HepG2 (cell line): ENCODE measurements around the gene COASY. TPM values are rescaled to one million over a fixed set of nuclear protein-coding genes. Genes with fewer than 3 reads are reported as not detected.

Experiments used
- GTF2F1 ChIP-seq: fragments of 150-350 bp; IDR thresholded peaks from 2 replicates; pipeline ENCODE4 v1.6.1; 2014; ENCODE audit warnings: low read length
- HOXA5 ChIP-seq: sonication (generic); formaldehyde crosslinking; IDR thresholded peaks from 2 replicates; pipeline ENCODE4 v1.4.0; 2020; ENCODE audit warnings: missing genetic modification reagents
- JUN ChIP-seq: sonication (generic); formaldehyde crosslinking; IDR thresholded peaks from 2 replicates; pipeline ENCODE4 v1.4.0; 2020; ENCODE audit warnings: mild to moderate bottlenecking, missing genetic modification reagents
- JUNB ChIP-seq: sonication (generic); formaldehyde crosslinking; IDR thresholded peaks from 2 replicates; pipeline ENCODE4 v1.8.0; 2022; ENCODE audit warnings: missing genetic modification reagents, mild to moderate bottlenecking, borderline replicate concordance
- KDM1A ChIP-seq: IDR thresholded peaks from 2 replicates; pipeline ENCODE4 v1.6.1; 2016; ENCODE audit warnings: missing compliant biosample characterization
- MAFF ChIP-seq: IDR thresholded peaks from 2 replicates; pipeline ENCODE4 v1.6.1; 2011; ENCODE audit warnings: low read depth, low read length, improper control_type of control experiment
- NFE2L2 ChIP-seq: fragments of 150-350 bp; IDR thresholded peaks from 2 replicates; pipeline ENCODE4 v1.6.1; 2014; ENCODE audit warnings: low read length
- PCBP2 ChIP-seq: fragments of 200-400 bp; formaldehyde crosslinking; optimal IDR thresholded peaks from 2 replicates; pipeline ENCODE3; 2018; ENCODE audit warnings: low read length, low read depth; ENCODE audit not compliant: poor library complexity, severe bottlenecking
- PHF20 ChIP-seq: sonication (generic); formaldehyde crosslinking; IDR thresholded peaks from 2 replicates; pipeline ENCODE4 v1.5.0; 2020; ENCODE audit warnings: mild to moderate bottlenecking, missing genetic modification reagents
- PRDM15 ChIP-seq: sonication (generic); formaldehyde crosslinking; IDR thresholded peaks from 2 replicates; pipeline ENCODE4 v1.4.0; 2020; ENCODE audit warnings: missing genetic modification reagents
- PRMT3 ChIP-seq: sonication (generic); formaldehyde crosslinking; IDR thresholded peaks from 2 replicates; pipeline ENCODE4 v1.8.1; 2022; ENCODE audit warnings: low read depth, mild to moderate bottlenecking, moderate library complexity, missing genetic modification reagents, borderline replicate concordance
- SOX6 ChIP-seq, 2 experiments: fragments of 450-650 bp in 1 of 2; sonication (generic) in 1 of 2; formaldehyde crosslinking in 1 of 2; IDR thresholded peaks; 2 replicates each; pipeline versions ENCODE4 v1.4.0 to v1.6.1; 2017 to 2020; ENCODE audit warnings: antibody characterized with exemption in 1 of 2, mild to moderate bottlenecking in 1 of 2, missing genetic modification reagents in 1 of 2
- TEAD3 ChIP-seq: optimal IDR thresholded peaks from 2 replicates; pipeline ENCODE3; 2016; ENCODE audit warnings: borderline replicate concordance
- ZFP36 ChIP-seq: fragments of 150-350 bp; IDR thresholded peaks from 2 replicates; pipeline ENCODE4 v1.6.1; 2018; ENCODE audit warnings: borderline replicate concordance, low read length, low read depth; ENCODE audit not compliant: partially characterized antibody
- ZNF10 ChIP-seq: sonication (generic); formaldehyde crosslinking; IDR thresholded peaks from 2 replicates; pipeline ENCODE4 v1.4.0; 2020; ENCODE audit warnings: mild to moderate bottlenecking, low read depth, missing genetic modification reagents, borderline replicate concordance
- ZNF512 ChIP-seq: sonication (generic); formaldehyde crosslinking; IDR thresholded peaks from 2 replicates; pipeline ENCODE4 v1.4.0; 2020; ENCODE audit warnings: mild to moderate bottlenecking, missing genetic modification reagents
- ZNF605 ChIP-seq: sonication (generic); formaldehyde crosslinking; IDR thresholded peaks from 2 replicates; pipeline ENCODE4 v1.8.0; 2022; ENCODE audit warnings: mild to moderate bottlenecking, missing genetic modification reagents
- ZSCAN29 ChIP-seq: sonication (generic); formaldehyde crosslinking; conservative IDR thresholded peaks from 2 replicates; pipeline ENCODE4 v1.4.0; 2020; ENCODE audit warnings: mild to moderate bottlenecking, missing genetic modification reagents
- polyA plus RNA-seq, 8 experiments: library from polyadenylated mRNA; depleted of rRNA in 3 of 8; stranded (reverse) in 7 of 8; unstranded in 1 of 8; fragments of >200 nt; fragmentation: Illumina TruSeq in 4 of 8; extraction: Trizol in 4 of 8; gene quantifications; 2 replicates each; pipeline versions ENCODE4 v1.2.1 to v1.2.3, GENCODE V29; 2011 to 2016; ENCODE audit warnings: low read depth in 4 of 8, missing spikeins in 1 of 8, mixed read lengths in 1 of 8; ENCODE audit not compliant: insufficient read depth in 1 of 8
- total RNA-seq, 5 experiments: library from RNA; depleted of rRNA; stranded (reverse); fragments of >200 nt; fragmentation: Illumina TruSeq; extraction: Trizol; gene quantifications; 2 replicates each; pipeline ENCODE4 v1.2.3, GENCODE V29; 2016; ENCODE audit warnings: low read depth in 1 of 5
- TF ChIP-seq, protein P1 (sequence below): IDR thresholded peaks from 2 replicates; pipeline ENCODE4 v1.6.1; 2016
- TF ChIP-seq, protein P2 (sequence below): sonication (generic); formaldehyde crosslinking; IDR thresholded peaks from 2 replicates; pipeline ENCODE4 v1.4.0; 2020; ENCODE audit warnings: missing genetic modification reagents

COASY gene
- total and polyA plus RNA-seq, 2 of the 13 experiments (the other 11 are each of a cell fraction or from before 2014, with no cell fraction given) = 90.7 to 125 TPM

DNA sequence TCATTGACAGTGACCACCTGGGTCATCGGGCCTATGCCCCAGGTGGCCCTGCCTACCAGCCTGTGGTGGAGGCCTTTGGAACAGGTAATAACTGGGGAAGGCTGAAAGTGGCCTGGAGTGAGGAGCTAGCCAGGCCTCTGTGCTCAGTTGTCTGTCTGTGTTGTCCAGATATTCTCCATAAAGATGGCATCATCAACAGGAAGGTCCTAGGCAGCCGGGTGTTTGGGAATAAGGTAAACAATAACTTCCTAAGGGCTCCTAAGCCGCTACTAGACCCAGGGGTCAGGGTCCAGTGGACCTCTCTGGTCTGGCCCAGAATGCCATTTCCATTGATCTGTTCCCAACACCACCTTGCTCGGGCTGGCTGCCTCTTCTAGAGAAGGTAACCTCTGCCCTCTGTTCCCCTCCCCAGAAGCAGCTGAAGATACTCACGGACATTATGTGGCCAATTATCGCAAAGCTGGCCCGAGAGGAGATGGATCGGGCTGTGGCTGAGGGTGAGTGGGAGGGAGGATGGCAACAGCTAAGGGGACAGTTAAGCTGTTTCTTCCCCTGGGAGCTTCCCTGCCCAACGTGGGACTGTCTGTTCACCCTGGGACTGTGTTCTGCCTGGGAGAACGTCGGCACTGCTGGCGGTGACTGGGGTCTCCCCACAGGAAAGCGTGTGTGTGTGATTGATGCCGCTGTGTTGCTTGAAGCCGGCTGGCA lies 3.0 kb downstream of the COASY start (continued):
- TF ChIP-seq, protein P1, sequence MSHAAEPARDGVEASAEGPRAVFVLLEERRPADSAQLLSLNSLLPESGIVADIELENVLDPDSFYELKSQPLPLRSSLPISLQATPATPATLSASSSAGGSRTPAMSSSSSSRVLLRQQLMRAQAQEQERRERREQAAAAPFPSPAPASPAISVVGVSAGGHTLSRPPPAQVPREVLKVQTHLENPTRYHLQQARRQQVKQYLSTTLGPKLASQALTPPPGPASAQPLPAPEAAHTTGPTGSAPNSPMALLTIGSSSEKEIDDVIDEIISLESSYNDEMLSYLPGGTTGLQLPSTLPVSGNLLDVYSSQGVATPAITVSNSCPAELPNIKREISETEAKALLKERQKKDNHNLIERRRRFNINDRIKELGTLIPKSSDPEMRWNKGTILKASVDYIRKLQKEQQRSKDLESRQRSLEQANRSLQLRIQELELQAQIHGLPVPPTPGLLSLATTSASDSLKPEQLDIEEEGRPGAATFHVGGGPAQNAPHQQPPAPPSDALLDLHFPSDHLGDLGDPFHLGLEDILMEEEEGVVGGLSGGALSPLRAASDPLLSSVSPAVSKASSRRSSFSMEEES (CRISPR knock-in tag) = 0 out of 2 replicates have a peak, but pooled peaks have one; percentile 41
- TF ChIP-seq HOXA5 (CRISPR knock-in tag) (peak; percentile 76; the same call in 1 of the 2 replicates), TEAD3 (CRISPR knock-in tag) (peak; percentile 65), GTF2F1 (no peak), KDM1A (CRISPR knock-in tag) (peak; percentile 52; the same call in 1 of the 2 replicates), PHF20 (CRISPR knock-in tag) (peak; percentile 43; the same call in 1 of the 2 replicates), JUNB (no peak), PCBP2 (no peak), PRMT3 (CRISPR knock-in tag) (no peak), JUN (CRISPR knock-in tag) (no peak; the same call in 1 of the 2 replicates), ZNF605 (no peak; the same call in none of the 2 replicates), PRDM15 (CRISPR knock-in tag) (no peak), ZSCAN29 (CRISPR knock-in tag) (no peak), MAFF (no peak), ZNF512 (CRISPR knock-in tag) (no peak), ZNF10 (CRISPR knock-in tag) (no peak), ZFP36 (no peak), NFE2L2 (no peak), SOX6 (IDR thresholded peaks at IDR 0.05) (no peak), SOX6 (CRISPR knock-in tag; IDR thresholded peaks at IDR 0.05) (peak; percentile 88)
- TF ChIP-seq, protein P2, sequence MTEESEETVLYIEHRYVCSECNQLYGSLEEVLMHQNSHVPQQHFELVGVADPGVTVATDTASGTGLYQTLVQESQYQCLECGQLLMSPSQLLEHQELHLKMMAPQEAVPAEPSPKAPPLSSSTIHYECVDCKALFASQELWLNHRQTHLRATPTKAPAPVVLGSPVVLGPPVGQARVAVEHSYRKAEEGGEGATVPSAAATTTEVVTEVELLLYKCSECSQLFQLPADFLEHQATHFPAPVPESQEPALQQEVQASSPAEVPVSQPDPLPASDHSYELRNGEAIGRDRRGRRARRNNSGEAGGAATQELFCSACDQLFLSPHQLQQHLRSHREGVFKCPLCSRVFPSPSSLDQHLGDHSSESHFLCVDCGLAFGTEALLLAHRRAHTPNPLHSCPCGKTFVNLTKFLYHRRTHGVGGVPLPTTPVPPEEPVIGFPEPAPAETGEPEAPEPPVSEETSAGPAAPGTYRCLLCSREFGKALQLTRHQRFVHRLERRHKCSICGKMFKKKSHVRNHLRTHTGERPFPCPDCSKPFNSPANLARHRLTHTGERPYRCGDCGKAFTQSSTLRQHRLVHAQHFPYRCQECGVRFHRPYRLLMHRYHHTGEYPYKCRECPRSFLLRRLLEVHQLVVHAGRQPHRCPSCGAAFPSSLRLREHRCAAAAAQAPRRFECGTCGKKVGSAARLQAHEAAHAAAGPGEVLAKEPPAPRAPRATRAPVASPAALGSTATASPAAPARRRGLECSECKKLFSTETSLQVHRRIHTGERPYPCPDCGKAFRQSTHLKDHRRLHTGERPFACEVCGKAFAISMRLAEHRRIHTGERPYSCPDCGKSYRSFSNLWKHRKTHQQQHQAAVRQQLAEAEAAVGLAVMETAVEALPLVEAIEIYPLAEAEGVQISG (CRISPR knock-in tag) = peak; percentile 75; the same call in 1 of the 2 replicates
